Measurements from ENCODE around the gene GALM. TPM values are rescaled to one million over a fixed set of nuclear protein-coding genes. Genes with fewer than 3 reads are reported as not detected.

The GALM gene
- total RNA-seq, 1 experiment from 2014 or later: 22.7 TPM

DNA sequence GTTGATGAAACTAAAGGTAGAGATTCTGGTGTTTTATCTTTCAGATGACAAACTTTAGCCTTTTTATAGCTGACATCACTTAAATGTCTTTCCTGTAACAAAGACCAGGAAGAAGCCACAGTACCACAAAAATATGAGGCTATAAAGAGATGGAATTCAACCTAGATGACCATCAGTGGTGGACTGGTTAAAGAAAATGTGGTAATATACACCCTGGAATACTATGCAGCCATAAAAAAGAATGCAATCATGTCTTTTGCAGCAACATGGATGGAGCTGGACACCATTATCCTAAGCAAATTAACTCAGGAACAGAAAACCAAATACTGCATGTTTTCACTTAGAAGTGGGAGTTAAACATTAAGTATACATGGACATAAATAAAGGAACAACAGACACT is 44.9 kb upstream of the GALM start:
- ATAC-seq (no peak), DNase-seq (no peak)
- Histone ChIP-seq H3K9me2 (replicated peaks; ENCODE audit: low read length) (no peaks in the 10 kb centered on the region), H3K27me3 (ENCODE audit: low read length) (no peaks in the 10 kb centered on the region), H3K4me2 (ENCODE audit: low read length) (no peak overlapping the region), H3K36me3 (ENCODE audit: low read depth, low read length) (no peaks in the 10 kb centered on the region), H4K20me1 (ENCODE audit: low read length) (no peaks in the 10 kb centered on the region), H3K9me3 (ENCODE audit: low read length) (no peaks in the 10 kb centered on the region), H3K9ac (ENCODE audit: low read length) (no peak overlapping the region), H3K79me2 (ENCODE audit: low read length) (no peaks in the 10 kb centered on the region), H3K4me3 (ENCODE audit: low read length) (no peak overlapping the region), H3F3A (ENCODE audit: low read length, unreplicated experiment) (no peaks in the 10 kb centered on the region), H3K27ac (ENCODE audit: low read length) (no peak overlapping the region), H2AFZ (ENCODE audit: low read length) (no peak overlapping the region), H3K4me1 (ENCODE audit: insufficient read depth, low read length) (no peaks in the 10 kb centered on the region)
- intact Hi-C loops (cut with micrococcal nuclease): no loop called here
- TF ChIP-seq, protein P1, sequence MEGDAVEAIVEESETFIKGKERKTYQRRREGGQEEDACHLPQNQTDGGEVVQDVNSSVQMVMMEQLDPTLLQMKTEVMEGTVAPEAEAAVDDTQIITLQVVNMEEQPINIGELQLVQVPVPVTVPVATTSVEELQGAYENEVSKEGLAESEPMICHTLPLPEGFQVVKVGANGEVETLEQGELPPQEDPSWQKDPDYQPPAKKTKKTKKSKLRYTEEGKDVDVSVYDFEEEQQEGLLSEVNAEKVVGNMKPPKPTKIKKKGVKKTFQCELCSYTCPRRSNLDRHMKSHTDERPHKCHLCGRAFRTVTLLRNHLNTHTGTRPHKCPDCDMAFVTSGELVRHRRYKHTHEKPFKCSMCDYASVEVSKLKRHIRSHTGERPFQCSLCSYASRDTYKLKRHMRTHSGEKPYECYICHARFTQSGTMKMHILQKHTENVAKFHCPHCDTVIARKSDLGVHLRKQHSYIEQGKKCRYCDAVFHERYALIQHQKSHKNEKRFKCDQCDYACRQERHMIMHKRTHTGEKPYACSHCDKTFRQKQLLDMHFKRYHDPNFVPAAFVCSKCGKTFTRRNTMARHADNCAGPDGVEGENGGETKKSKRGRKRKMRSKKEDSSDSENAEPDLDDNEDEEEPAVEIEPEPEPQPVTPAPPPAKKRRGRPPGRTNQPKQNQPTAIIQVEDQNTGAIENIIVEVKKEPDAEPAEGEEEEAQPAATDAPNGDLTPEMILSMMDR (conservative IDR thresholded peaks at IDR 0.05; ENCODE audit: low read depth, low read length): no peak
- TF ChIP-seq EZH2 (IDR thresholded peaks at IDR 0.05; ENCODE audit: low read length, unreplicated experiment) (no peak), EZH2phosphoT487 (IDR thresholded peaks at IDR 0.05; ENCODE audit: borderline replicate concordance, low read length) (no peak)
- CTCF ChIA-PET: no interaction called here
- BruUV-seq (replicated peaks): no TSS peak
- POLR2A ChIA-PET (ENCODE audit: unreplicated experiment): no interaction called here

DNA sequence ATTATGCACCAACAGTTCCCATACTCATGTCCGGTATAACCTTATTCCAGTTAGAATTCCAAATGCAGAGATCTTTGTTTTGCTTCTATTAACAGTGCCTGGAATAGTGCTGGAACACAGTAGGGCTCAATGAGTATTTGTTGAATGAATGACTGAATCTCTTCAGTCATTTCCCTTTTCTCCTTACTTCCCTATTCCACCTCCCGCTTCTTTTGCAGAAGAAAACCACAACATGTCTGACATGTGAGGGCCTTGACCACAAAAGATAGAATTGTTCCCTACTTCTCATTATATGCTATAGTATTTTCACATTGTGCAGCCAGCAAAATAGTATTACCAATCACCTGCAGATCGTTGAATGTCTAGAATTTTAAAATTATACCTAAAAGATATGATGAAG is 43.7 kb upstream of the GALM start:
- ChIA-PET POLR2A (ENCODE audit: unreplicated experiment) (no interaction called here), CTCF (no interaction called here)
- Histone ChIP-seq H3K4me3 (ENCODE audit: low read length) (no peak overlapping the region), H2AFZ (ENCODE audit: low read length) (no peak overlapping the region), H3K9me3 (ENCODE audit: low read length) (no peaks in the 10 kb centered on the region), H3K79me2 (ENCODE audit: low read length) (no peaks in the 10 kb centered on the region), H3K36me3 (ENCODE audit: low read depth, low read length) (no peaks in the 10 kb centered on the region), H3K4me1 (ENCODE audit: insufficient read depth, low read length) (no peaks in the 10 kb centered on the region), H3K27ac (ENCODE audit: low read length) (no peak overlapping the region), H3K4me2 (ENCODE audit: low read length) (no peak overlapping the region), H3K9me2 (replicated peaks; ENCODE audit: low read length) (no peaks in the 10 kb centered on the region), H3K27me3 (ENCODE audit: low read length) (no peaks in the 10 kb centered on the region), H3F3A (ENCODE audit: low read length, unreplicated experiment) (no peaks in the 10 kb centered on the region), H4K20me1 (ENCODE audit: low read length) (no peaks in the 10 kb centered on the region), H3K9ac (ENCODE audit: low read length) (no peak overlapping the region)
- intact Hi-C loops (cut with micrococcal nuclease): no loop called here
- DNase-seq (no peak), ATAC-seq (no peak)
- no TSS peak for BruUV-seq (replicated peaks)
- TF ChIP-seq, protein P1 (conservative IDR thresholded peaks at IDR 0.05; ENCODE audit: low read depth, low read length): no peak
- no peak for TF ChIP-seq EZH2 (IDR thresholded peaks at IDR 0.05; ENCODE audit: low read length, unreplicated experiment)
- no peak for TF ChIP-seq EZH2phosphoT487 (IDR thresholded peaks at IDR 0.05; ENCODE audit: borderline replicate concordance, low read length)

DNA sequence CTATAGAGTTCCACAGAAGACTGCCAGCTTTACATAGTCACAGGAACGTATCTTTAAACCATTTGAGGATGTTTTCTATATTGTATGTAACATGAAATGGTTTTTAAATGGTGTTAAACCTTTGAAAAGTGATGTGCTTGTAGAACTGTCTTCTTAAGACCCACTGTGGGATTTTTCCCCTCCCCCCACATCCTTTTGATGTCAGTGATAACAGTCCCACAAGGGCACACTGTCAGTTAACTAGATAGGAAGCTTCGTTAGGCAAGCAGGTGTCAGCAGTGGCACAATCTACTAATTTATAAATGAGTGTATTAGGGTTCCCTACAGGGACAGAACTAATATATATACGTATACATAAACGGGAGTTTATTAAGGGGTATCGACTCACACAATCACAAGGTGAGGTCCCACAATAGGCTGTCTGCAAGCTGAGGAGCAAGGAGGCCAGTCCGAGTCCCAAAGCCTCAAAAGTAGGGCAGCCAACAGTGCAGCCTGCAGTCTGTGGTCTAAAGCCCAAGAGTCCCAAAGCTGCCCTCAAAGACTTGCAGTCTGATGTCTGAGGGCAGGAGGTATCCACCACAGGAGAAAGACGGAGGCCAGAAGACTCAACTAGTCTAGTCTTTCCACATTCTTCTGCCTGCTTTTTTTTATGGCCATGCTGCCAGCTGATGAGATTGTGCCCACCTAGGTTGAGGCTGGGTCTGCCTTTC is 39.4 kb upstream of the GALM start:
- POLR2A ChIA-PET (ENCODE audit: unreplicated experiment): no interaction called here
- Histone ChIP-seq H3K4me1 (ENCODE audit: insufficient read depth, low read length) (no peaks in the 10 kb centered on the region), H4K20me1 (ENCODE audit: low read length) (no peaks in the 10 kb centered on the region), H3K9me2 (replicated peaks; ENCODE audit: low read length) (no peaks in the 10 kb centered on the region), H3K36me3 (ENCODE audit: low read depth, low read length) (no peaks in the 10 kb centered on the region), H2AFZ (ENCODE audit: low read length) (no peak overlapping the region), H3K79me2 (ENCODE audit: low read length) (no peaks in the 10 kb centered on the region), H3K4me3 (ENCODE audit: low read length) (no peak overlapping the region), H3K9me3 (ENCODE audit: low read length) (no peaks in the 10 kb centered on the region), H3K4me2 (ENCODE audit: low read length) (no peak overlapping the region), H3F3A (ENCODE audit: low read length, unreplicated experiment) (no peaks in the 10 kb centered on the region), H3K27ac (ENCODE audit: low read length) (no peak overlapping the region), H3K9ac (ENCODE audit: low read length) (no peak overlapping the region), H3K27me3 (ENCODE audit: low read length) (no peaks in the 10 kb centered on the region)
- no peak for ATAC-seq
- CTCF ChIA-PET: no interaction called here
- BruUV-seq (replicated peaks): no TSS peak
- DNase-seq: no peak
- intact Hi-C loops (cut with micrococcal nuclease): no loop called here
- no peak for TF ChIP-seq EZH2phosphoT487 (IDR thresholded peaks at IDR 0.05; ENCODE audit: borderline replicate concordance, low read length)
- TF ChIP-seq, protein P1 (conservative IDR thresholded peaks at IDR 0.05; ENCODE audit: low read depth, low read length): no peak
- no peak for TF ChIP-seq EZH2 (IDR thresholded peaks at IDR 0.05; ENCODE audit: low read length, unreplicated experiment)

All from PC-3 (cell line).